K562 (cell line): ENCODE data around the gene DOLK. TPM values are rescaled to one million over a fixed set of nuclear protein-coding genes. Genes with fewer than 3 reads are reported as not detected.

Experiments used
- ATAC-seq: fragments of 200-7000 bp; cut with Tn5 transposase; 3 replicates; pipeline ENCODE4 v1.9.1; 2020; ENCODE audit warnings: moderate library complexity
- BruUV-seq: library from RNA; stranded (reverse); fragments of 400-500 nt; replicated peaks from 2 replicates; lab custom pipeline; 2021; lab: Mats Ljungman, UMichigan
- CTCF ChIA-PET: fragments of 300-600 bp; formaldehyde crosslinking; extraction: SDS; loops from one replicate; lab custom pipeline; 2021; ENCODE audit warnings: low intra/inter-chr PET ratio; lab: Yijun Ruan, JAX
- POLR2A ChIA-PET: fragments of 300-600, 350-650 bp; sonication (Branson Sonifier 250); formaldehyde crosslinking; extraction: SDS; loops from one replicate; lab custom pipeline; 2021; ENCODE audit warnings: antibody characterized with exemption, inconsistent platforms; lab: Yijun Ruan, JAX
- DNase-seq, 4 experiments: peaks; one replicate each; pipeline versions ENCODE4 v3.0.0 to v3.0.0-alpha.2; 2011 to 2018; ENCODE audit warnings: low spot score in 3 of 4, mixed read lengths in 3 of 4; ENCODE audit errors: extremely low read depth in 1 of 4
- FAIRE-seq: peaks from 2 replicates; lab custom pipeline; 2011; peaks lifted over from hg19 to GRCh38; lab: Jason Lieb, UNC
- H2AFZ ChIP-seq: 2 replicates; pipeline ENCODE4 v1.6.0; 2011; ENCODE audit warnings: low read depth, low read length, control low read depth, inconsistent platforms
- H3K27ac ChIP-seq: fragments of 200-600 bp; 3 replicates; pipeline ENCODE4 v1.8.0; 2011; ENCODE audit warnings: low read depth, mild to moderate bottlenecking, control low read depth, inconsistent platforms, low read length, moderate library complexity, mixed read lengths; ENCODE audit errors: extremely low read depth
- H3K27me3 ChIP-seq, 2 experiments: fragments of 300-600 bp in 1 of 2; 2 replicates in 1 of 2; 3 replicates in 1 of 2; pipeline versions ENCODE4 v1.6.0 to v1.8.0; 2011; ENCODE audit warnings: inconsistent platforms in 2 of 2, low read length in 2 of 2, mild to moderate bottlenecking in 1 of 2, mixed read lengths in 1 of 2, moderate library complexity in 1 of 2; ENCODE audit not compliant: control insufficient read depth in 2 of 2, insufficient read depth in 2 of 2
- H3K36me3 ChIP-seq: fragments of 300-600 bp; 3 replicates; pipeline ENCODE4 v1.8.0; 2011; ENCODE audit warnings: mild to moderate bottlenecking, low read length, inconsistent platforms; ENCODE audit not compliant: control insufficient read depth, insufficient read depth
- H3K4me1 ChIP-seq, 2 experiments: fragments of 200-600 bp in 1 of 2; replicated peaks in 1 of 2; 2 replicates in 1 of 2; 3 replicates in 1 of 2; pipeline versions ENCODE4 v1.5.1 to v1.8.0; 2011; ENCODE audit warnings: inconsistent platforms in 2 of 2, low read length in 2 of 2, mild to moderate bottlenecking in 1 of 2, mixed read lengths in 1 of 2, moderate library complexity in 1 of 2; ENCODE audit not compliant: control insufficient read depth in 2 of 2, insufficient read depth in 2 of 2
- H3K4me2 ChIP-seq: 2 replicates; pipeline ENCODE4 v1.6.1; 2011; ENCODE audit warnings: low read length, control low read depth, inconsistent platforms, mixed read lengths; ENCODE audit not compliant: insufficient read depth
- H3K4me3 ChIP-seq: fragments of 200-600 bp; sonication (generic), shearing (Covaris generic); 2 replicates; pipeline ENCODE4 v1.5.1; 2016; ENCODE audit warnings: control low read depth, inconsistent platforms
- H3K79me2 ChIP-seq: fragments of 200-600 bp; 3 replicates; pipeline ENCODE4 v1.8.0; 2011; ENCODE audit warnings: low read length, inconsistent platforms; ENCODE audit not compliant: control insufficient read depth, insufficient read depth
- H3K9ac ChIP-seq, 2 experiments: 2 replicates each; pipeline versions ENCODE4 v1.6.0 to v1.6.1; 2011; ENCODE audit warnings: low read depth in 2 of 2, low read length in 2 of 2, control low read depth in 1 of 2, inconsistent platforms in 1 of 2, mild to moderate bottlenecking in 1 of 2, mixed read lengths in 1 of 2; ENCODE audit not compliant: insufficient read depth in 1 of 2
- H3K9me1 ChIP-seq: one replicate; pipeline ENCODE4 v1.6.0; 2011; ENCODE audit warnings: inconsistent platforms, mild to moderate bottlenecking, low read length, moderate library complexity; ENCODE audit not compliant: control insufficient read depth, insufficient read depth
- H3K9me3 ChIP-seq: replicated peaks from 2 replicates; pipeline ENCODE4 v1.5.1; 2011; ENCODE audit warnings: low read depth, low read length, inconsistent platforms; ENCODE audit not compliant: control insufficient read depth, insufficient read depth
- H4K20me1 ChIP-seq: replicated peaks from 2 replicates; pipeline ENCODE4 v1.6.1; 2011; ENCODE audit warnings: low read length, inconsistent platforms, mixed read lengths; ENCODE audit not compliant: control insufficient read depth, insufficient read depth
- CAMTA2 ChIP-seq: fragments of 250-450 bp; sonication (Bioruptor Pico); conservative IDR thresholded peaks from 2 replicates; pipeline ENCODE4 v1.5.1; 2022
- EP400 ChIP-seq: fragments of 450-650 bp; IDR thresholded peaks from 2 replicates; pipeline ENCODE4 v1.6.1; 2017; ENCODE audit warnings: antibody characterized with exemption, mild to moderate bottlenecking, moderate library complexity
- GABPB2 ChIP-seq: fragments of 250-450 bp; sonication (Bioruptor Pico); conservative IDR thresholded peaks from 2 replicates; pipeline ENCODE4 v1.5.1; 2021; ENCODE audit warnings: mild to moderate bottlenecking
- SMAD2 ChIP-seq: fragments of 150-350 bp; IDR thresholded peaks from 2 replicates; pipeline ENCODE4 v1.6.1; 2014; ENCODE audit warnings: low read depth, mild to moderate bottlenecking, low read length
- SUPT5H ChIP-seq: fragments of 450-650 bp; IDR thresholded peaks from 2 replicates; pipeline ENCODE4 v1.6.1; 2016
- XRCC5 ChIP-seq: fragments of 200-400 bp; formaldehyde crosslinking; IDR thresholded peaks from 2 replicates; pipeline ENCODE4 v1.6.1; 2017; ENCODE audit warnings: low read depth, mild to moderate bottlenecking, low read length
- WGBS: fragments of 100-300 bp; shearing (Covaris generic); methylation state at CpG from one replicate; pipeline ENCODE4 v1.1.6; 2016; ENCODE audit warnings: low coverage, mixed read lengths; ENCODE audit not compliant: insufficient coverage; ENCODE audit errors: missing lambda C conversion rate; 5-methylcytosine and 5-hydroxymethylcytosine counted together
- in situ Hi-C: fragments of 300-500 bp; cut with MboI; formaldehyde crosslinking; loops from 4 replicates; pipeline ENCODE4 v1.15.0; 2018; ENCODE audit warnings: inconsistent platforms, mixed read lengths
- intact Hi-C: fragments of 100-400 bp; cut with micrococcal nuclease; formaldehyde crosslinking; loops from 2 replicates; pipeline ENCODE4 v1.14.2; 2022
- polyA plus RNA-seq, 8 experiments: library from polyadenylated mRNA; depleted of rRNA in 4 of 8; stranded (reverse) in 5 of 8; unstranded in 3 of 8; fragments of >200 nt; fragmentation: Nextera tagmentation in 2 of 8; fragmentation: Illumina TruSeq in 1 of 8; extraction: Ambion mirVana in 2 of 8; extraction: Trizol in 1 of 8; gene quantifications; 2 replicates each; pipeline versions ENCODE4 v1.2.1 to v1.2.3, GENCODE V29; 2011 to 2014; ENCODE audit warnings: inconsistent platforms in 1 of 8, missing spikeins in 1 of 8
- total RNA-seq, 7 experiments: library from RNA; depleted of rRNA in 6 of 7; stranded (reverse); fragments of >200 nt in 6 of 7; fragmentation: Illumina TruSeq in 2 of 7; extraction: Trizol in 2 of 7; gene quantifications; 2 replicates each; pipeline versions ENCODE4 v1.2.1 to v1.2.3, GENCODE V29; 2011 to 2021; ENCODE audit warnings: low replicate concordance in 1 of 7

DOLK gene
- total and polyA plus RNA-seq, 9 of the 15 experiments (the other 6 are each of a cell fraction or from before 2014, with no cell fraction given): 2.6 to 14.2 (median 11.7) TPM

- POLR2A ChIA-PET: interaction anchor here (0.6 kb wide), 1 partner anchor 217 kb away, joined by 3 read pairs; the partner anchor contains the start of gene ZDHHC12
- peaks cover 2% of the 10 kb centered on the region for H3K9me1 ChIP-seq
- intact Hi-C loops: no loop called here
- DNase-seq (no peak), FAIRE-seq (no peak), ATAC-seq (no peak)
- TF ChIP-seq EP400: no peak
- no peak for TF ChIP-seq SMAD2
- TF ChIP-seq CAMTA2: no peak
- no peak for TF ChIP-seq SUPT5H
- TF ChIP-seq XRCC5: no peak
- TF ChIP-seq GABPB2 (CRISPR knock-in tag): no peak
- no peak overlapping the region for H3K4me3 ChIP-seq
- H3K79me2 ChIP-seq: peaks cover 8% of the 10 kb centered on the region
- no peaks in the 10 kb centered on the region for H4K20me1 ChIP-seq
- BruUV-seq: no TSS peak
- no peak overlapping the region for H3K27ac ChIP-seq
- peaks cover 17 to 35% of the 10 kb centered on the region in 2 experiments for H3K4me1 ChIP-seq
- no peaks in the 10 kb centered on the region for H3K9me3 ChIP-seq
- H3K27me3 ChIP-seq: no peaks in the 10 kb centered on the region
- H2AFZ ChIP-seq: no peak overlapping the region
- 85% methylated on average over 11 of the region's 12 CpGs for WGBS
- in situ Hi-C loops: no loop called here
- CTCF ChIA-PET: no interaction called here
- no peak overlapping the region for H3K4me2 ChIP-seq
- peaks cover 10% of the 10 kb centered on the region; the same call in 2 of the 3 replicates for H3K36me3 ChIP-seq
- peak overlapping the region in 1 of 2 experiments; percentile 71; a peak in 2 of 4 replicates for H3K9ac ChIP-seq
These were observed 6.3 kb downstream of the DOLK start for GRCh38 chr9:128940946-128941755.
